HG03135 (cell line): Measurements from ENCODE around the gene SLC33A1.

ENCODE experiments used
- ATAC-seq: cut with Tn5 transposase; IDR thresholded peaks from one replicate; pipeline ENCODE4 v1.9.1; 2021; ENCODE audit warnings: mild to moderate bottlenecking, moderate library complexity; ENCODE audit not compliant: unreplicated experiment

Gene SLC33A1

GRCh38 chr3:155792532-155792931, 61.7 kb downstream of the SLC33A1 start:
- no peak for ATAC-seq

- ATAC-seq: no peak
Observed at GRCh38 chr3:155791190-155791589, 63.0 kb downstream of the SLC33A1 start.

- ATAC-seq: no peak
Observed at GRCh38 chr3:155790272-155790925, 63.8 kb downstream of the SLC33A1 start.

GRCh38 chr3:155785662-155786295, 68.4 kb downstream of the SLC33A1 start:
- ATAC-seq: no peak

- ATAC-seq: no peak
Observed at GRCh38 chr3:155782390-155782953, 71.8 kb downstream of the SLC33A1 start.

GRCh38 chr3:155780291-155780690, 73.9 kb downstream of the SLC33A1 start:
- no peak for ATAC-seq

GRCh38 chr3:155778462-155778861, 75.8 kb downstream of the SLC33A1 start:
- no peak for ATAC-seq

- ATAC-seq: no peak
Observed at GRCh38 chr3:155772801-155773200, 81.4 kb downstream of the SLC33A1 start.

- no peak for ATAC-seq
Observed at GRCh38 chr3:155771126-155771525, 83.1 kb downstream of the SLC33A1 start.
